Psoas muscle (tissue), 8 donors: ENCODE results near the gene ENTPD6. TPM values are rescaled to one million over a fixed set of nuclear protein-coding genes. Genes with fewer than 3 reads are reported as not detected.

ENCODE experiments used
- ATAC-seq, 4 donors: fragments of 200-7000 bp; cut with Tn5 transposase; one replicate each; pipeline ENCODE4 v1.9.1; 2020; ENCODE audit warnings: moderate library complexity in 3 of 4, mild to moderate bottlenecking in 2 of 4
- DNase-seq, 2 donors: peaks; one replicate each; pipeline ENCODE4 v3.0.0-alpha.2; 2020
- H3K27ac ChIP-seq: fragments of 200-600 bp; one replicate; pipeline ENCODE4 v1.8.0; 2022
- H3K27me3 ChIP-seq, 3 donors: fragments of 200-600 bp in 1 of 3; one replicate each; pipeline versions ENCODE4 v1.6.1 to v1.8.0; 2013 to 2022; ENCODE audit warnings: low read length in 2 of 3, mild to moderate bottlenecking in 2 of 3, moderate library complexity in 1 of 3; ENCODE audit not compliant: insufficient read depth in 3 of 3
- H3K36me3 ChIP-seq, 2 donors: fragments of 200-600 bp in 1 of 2; one replicate each; pipeline versions ENCODE4 v1.6.1 to v1.8.0; 2013 to 2022; ENCODE audit warnings: low read depth in 1 of 2, mild to moderate bottlenecking in 1 of 2, moderate library complexity in 1 of 2; ENCODE audit not compliant: insufficient read depth in 1 of 2
- H3K4me1 ChIP-seq: fragments of 200-600 bp; one replicate; pipeline ENCODE4 v1.8.0; 2022
- H3K4me3 ChIP-seq: fragments of 200-600 bp; one replicate; pipeline ENCODE4 v1.8.0; 2022; ENCODE audit warnings: mild to moderate bottlenecking
- H3K9me3 ChIP-seq: fragments of 200-600 bp; one replicate; pipeline ENCODE4 v1.8.0; 2022
- CTCF ChIP-seq: fragments of 200-600 bp; IDR thresholded peaks from one replicate; pipeline ENCODE4 v1.8.0; 2022; ENCODE audit warnings: antibody characterized with exemption
- WGBS, 3 donors: extraction: QIAGEN DNeasy Blood & Tissue Kit; methylation state at CpG; one replicate each; pipeline versions ENCODE4 v1.1.6 to v1.1.7; 2013; 5-methylcytosine and 5-hydroxymethylcytosine counted together
- intact Hi-C, 2 donors: fragments of 100-400 bp; cut with DNase I; formaldehyde crosslinking; loops; one replicate each; pipeline versions ENCODE4 v1.11.0 to v1.14.2; 2022
- polyA plus RNA-seq, 3 donors: library from polyadenylated mRNA; stranded (reverse); fragments of 200-250 nt; gene quantifications; one replicate each; pipeline ENCODE4 v1.2.3, GENCODE V29; 2013
- total RNA-seq, 4 donors: library from RNA; stranded (reverse); fragmentation: NEBNext Ultra II Directional in 2 of 4; extraction: Animal tissue kit (Norgen Biotek cat#: 25700) in 2 of 4; gene quantifications; one replicate each; pipeline versions ENCODE4 v1.2.1 to v1.2.4, GENCODE V29; 2021 to 2023
- donor health status: healthy with polysubstance abuse.
- donor health status: DM: no; HTN: no; CAD: no; lungs with moderate emphysema.
- donor health status: Bipolar disorder and iron deficiency.
- donor health status: healthy.
- donor health status: DM: yes; HTN: yes; CAD: no.
- donor health status: DM: no; HTN: no; CAD: no.
- donor health status: DM: no; HTN: no; CAD: no.
- donor health status: DM: yes; HTN: yes; CAD: no.

The ENTPD6 gene
- total and polyA plus RNA-seq, 7 donors: 28.7 to 65.3 (median 38.9) TPM

DNA sequence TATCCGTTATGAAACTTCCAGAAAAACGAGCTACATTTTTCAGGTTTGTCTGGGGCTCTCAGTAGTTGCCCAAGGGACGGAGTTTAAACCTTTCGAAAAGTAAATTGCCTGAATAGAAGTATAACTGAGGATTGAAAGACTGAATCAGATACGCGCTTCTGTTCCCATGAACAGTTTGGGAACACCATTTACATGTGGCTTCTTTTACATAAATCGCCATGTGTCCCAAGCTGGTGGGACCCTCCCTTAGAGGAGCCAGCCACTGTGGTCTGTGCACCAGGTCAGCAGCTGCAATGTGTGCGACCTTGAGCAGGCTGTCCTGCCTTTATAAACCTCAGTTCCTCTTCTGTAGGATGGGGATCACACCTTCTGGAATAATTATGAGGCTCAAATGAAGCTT lies 11.0 kb downstream of the ENTPD6 start:
- H3K36me3 ChIP-seq: peaks cover 2 to 19% of the 10 kb centered on the region in 2 donors
- 96 to 97% (median 96%) methylated on average over 8 of the region's 8 CpGs for WGBS, 3 donors

DNA sequence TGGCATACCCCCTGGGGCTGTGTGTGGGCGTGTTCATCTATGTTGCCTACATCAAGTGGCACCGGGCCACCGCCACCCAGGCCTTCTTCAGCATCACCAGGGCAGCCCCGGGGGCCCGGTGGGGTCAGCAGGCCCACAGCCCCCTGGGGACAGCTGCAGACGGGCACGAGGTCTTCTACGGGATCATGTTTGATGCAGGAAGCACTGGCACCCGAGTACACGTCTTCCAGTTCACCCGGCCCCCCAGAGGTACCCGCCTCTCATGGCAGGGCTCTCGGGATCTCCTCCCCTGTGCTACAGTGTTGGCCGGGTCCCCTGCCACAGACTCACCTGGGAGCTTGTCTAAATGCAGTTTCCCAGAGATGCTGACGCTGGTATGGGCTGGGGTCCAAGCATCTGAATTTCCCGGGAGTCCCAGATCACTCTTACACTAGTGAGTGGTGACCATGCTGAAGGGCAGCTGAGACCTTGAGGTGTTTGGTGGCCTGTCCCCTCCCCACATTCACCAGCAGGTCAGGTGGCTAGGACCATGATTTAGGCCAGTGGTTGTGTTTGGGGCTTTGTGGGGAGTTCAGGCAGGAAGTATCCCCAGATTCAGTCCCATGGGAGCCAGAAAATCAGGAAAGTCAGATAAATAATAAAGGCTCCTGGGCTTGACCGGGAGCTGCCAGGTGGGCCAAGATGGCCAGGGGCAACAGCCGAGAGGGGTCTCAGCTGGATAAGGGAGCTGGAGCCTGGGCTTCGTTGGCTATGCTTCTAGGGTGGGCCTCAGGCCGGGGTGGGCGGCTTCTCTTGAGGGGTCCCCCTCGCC lies 11.8 kb downstream of the ENTPD6 start:
- Histone ChIP-seq H3K9me3 (no peaks in the 10 kb centered on the region), H3K36me3 (peaks cover 2 to 27% of the 10 kb centered on the region in 2 donors), H3K4me1 (peaks cover 3% of the 10 kb centered on the region), H3K27ac (no peak overlapping the region), H3K27me3 (no peaks in the 10 kb centered on the region), H3K4me3 (no peak overlapping the region)
- ATAC-seq (no peak), DNase-seq (no peak)
- WGBS, 3 donors: 92 to 95% (median 94%) methylated on average over 19 to 22 of the region's 22 CpGs
- intact Hi-C loops: no loop called here
- no peak for TF ChIP-seq CTCF

More for the DNA sequence above, 11.0 kb downstream of the ENTPD6 start:
- DNase-seq: no peak
- ATAC-seq: no peak
- no peak overlapping the region for H3K4me3 ChIP-seq
- no peaks in the 10 kb centered on the region for H3K27me3 ChIP-seq
- H3K4me1 ChIP-seq: peaks cover 3% of the 10 kb centered on the region
- no peaks in the 10 kb centered on the region for H3K9me3 ChIP-seq
- no peak overlapping the region for H3K27ac ChIP-seq
- no peak for TF ChIP-seq CTCF
- intact Hi-C loops: no loop called here

DNA sequence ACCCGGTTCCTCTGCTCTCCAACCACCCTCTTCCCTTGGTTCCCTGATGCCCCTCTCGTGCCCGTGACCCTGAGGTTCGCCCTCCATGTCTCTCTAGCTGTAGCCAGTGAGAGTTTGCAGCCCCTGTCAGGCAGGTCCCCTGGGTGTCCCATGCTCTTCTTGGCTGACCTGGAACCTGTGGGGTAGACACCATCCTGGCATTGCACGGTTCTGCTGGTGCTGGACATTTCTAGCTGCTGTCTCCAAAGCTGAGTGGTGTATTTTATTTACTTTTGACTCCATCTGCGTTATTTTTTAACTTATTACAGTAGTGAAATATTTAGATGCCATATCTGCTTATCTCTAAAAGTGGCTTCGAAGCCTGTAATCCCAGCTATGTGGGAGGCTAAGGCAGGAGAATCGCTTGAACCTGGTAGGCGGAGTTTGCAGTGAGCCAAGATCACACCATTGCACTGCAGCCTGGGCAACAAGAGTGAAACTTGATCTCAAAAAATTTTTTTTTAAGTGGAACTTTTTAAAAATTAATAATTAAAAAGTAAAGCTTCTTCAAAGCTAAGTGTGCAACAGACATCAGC lies 12.5 kb downstream of the ENTPD6 start:
- no peak overlapping the region for H3K4me3 ChIP-seq
- ATAC-seq (no peak), DNase-seq (no peak)
- H3K4me1 ChIP-seq: peaks cover 3% of the 10 kb centered on the region
- TF ChIP-seq CTCF: no peak
- H3K36me3 ChIP-seq: peaks cover 2 to 34% of the 10 kb centered on the region in 2 donors
- WGBS, 3 donors: 78 to 84% (median 80%) methylated on average over 9 of the region's 9 CpGs
- H3K27ac ChIP-seq: no peak overlapping the region
- intact Hi-C loops: no loop called here
- H3K9me3 ChIP-seq: no peaks in the 10 kb centered on the region
- no peaks in the 10 kb centered on the region for H3K27me3 ChIP-seq

GRCh38 chr20:25209400-25209799 lies 13.9 kb downstream of the ENTPD6 start:
- H3K4me1 ChIP-seq: peaks cover 3% of the 10 kb centered on the region
- no peak overlapping the region for H3K27ac ChIP-seq
- no peaks in the 10 kb centered on the region for H3K27me3 ChIP-seq
- peaks cover 2 to 47% of the 10 kb centered on the region in 2 donors for H3K36me3 ChIP-seq
- intact Hi-C loops: no loop called here
- WGBS, 3 donors: 97 to 100% (median 100%) methylated on average over 1 of the region's 1 CpG
- DNase-seq (no peak), ATAC-seq (no peak)
- no peak for TF ChIP-seq CTCF
- no peaks in the 10 kb centered on the region for H3K9me3 ChIP-seq
- no peak overlapping the region for H3K4me3 ChIP-seq
